ENCODE results near the gene PMP22.

PMP22 gene

GRCh38 chr17:15265131-15265530 is at the start of gene PMP22:
PMP22 (minus strand) TSS chr17:15265326; CDS start chr17:15260727, 4,599 bp downstream.
- DNase-seq = no peak

- no peak for DNase-seq
These were observed 46.9 kb upstream of the PMP22 start for GRCh38 chr17:15311996-15312395.

GRCh38 chr17:15309793-15310192 is 44.7 kb upstream of the PMP22 start:
- no peak for DNase-seq

GRCh38 chr17:15309236-15309635 is 44.1 kb upstream of the PMP22 start:
- no peak for DNase-seq

- no peak for DNase-seq
These were observed 43.6 kb upstream of the PMP22 start for GRCh38 chr17:15308758-15309157.

- no peak for DNase-seq
These were observed 42.6 kb upstream of the PMP22 start for GRCh38 chr17:15307710-15308111.

GRCh38 chr17:15303851-15304250 is 38.7 kb upstream of the PMP22 start:
- DNase-seq = no peak

- DNase-seq = no peak
These were observed 38.1 kb upstream of the PMP22 start for GRCh38 chr17:15303268-15303667.

- DNase-seq = no peak
These were observed 36.7 kb upstream of the PMP22 start for GRCh38 chr17:15301845-15302244.

GRCh38 chr17:15298176-15298575 is 33.0 kb upstream of the PMP22 start:
- DNase-seq = no peak

- no peak for DNase-seq
These were observed 28.4 kb upstream of the PMP22 start for GRCh38 chr17:15293558-15293957.

GRCh38 chr17:15291674-15292361 is 26.7 kb upstream of the PMP22 start:
- no peak for DNase-seq

GRCh38 chr17:15290605-15291004 is 25.5 kb upstream of the PMP22 start:
- no peak for DNase-seq

- no peak for DNase-seq
These were observed 24.4 kb upstream of the PMP22 start for GRCh38 chr17:15289285-15290183.

GRCh38 chr17:15288859-15289258 is 23.7 kb upstream of the PMP22 start:
- DNase-seq = no peak

- DNase-seq = no peak
These were observed 22.6 kb upstream of the PMP22 start for GRCh38 chr17:15287538-15288267.

- DNase-seq = no peak
These were observed 20.3 kb upstream of the PMP22 start for GRCh38 chr17:15285466-15285865.

GRCh38 chr17:15284537-15284936 is 19.4 kb upstream of the PMP22 start:
- DNase-seq = no peak

- no peak for DNase-seq
These were observed 19.0 kb upstream of the PMP22 start for GRCh38 chr17:15284107-15284506.

GRCh38 chr17:15281909-15282308 is 16.8 kb upstream of the PMP22 start:
- DNase-seq = no peak

- no peak for DNase-seq
These were observed 13.9 kb upstream of the PMP22 start for GRCh38 chr17:15278924-15279477.

GRCh38 chr17:15278380-15278779 is 13.3 kb upstream of the PMP22 start:
- no peak for DNase-seq

GRCh38 chr17:15274017-15274416 is 8.9 kb upstream of the PMP22 start:
- no peak for DNase-seq
